Smooth muscle cell of the umbilical artery (primary cell): ENCODE data around the gene KRT35. TPM values are rescaled to one million over a fixed set of nuclear protein-coding genes. Genes with fewer than 3 reads are reported as not detected.

Experiments
- total RNA-seq: library from RNA; depleted of rRNA; stranded (reverse); fragments of >200 nt; gene quantifications from 2 replicates; pipeline ENCODE4 v1.2.3, GENCODE V29; 2014

The KRT35 gene
- total RNA-seq = not detected in 2 replicates

GRCh38 chr17:41481036-41481435 is at the start of gene KRT35:
Gene KRT35 (minus strand): TSS chr17:41481151. CDS start chr17:41481097, 54 bp downstream.

DNA sequence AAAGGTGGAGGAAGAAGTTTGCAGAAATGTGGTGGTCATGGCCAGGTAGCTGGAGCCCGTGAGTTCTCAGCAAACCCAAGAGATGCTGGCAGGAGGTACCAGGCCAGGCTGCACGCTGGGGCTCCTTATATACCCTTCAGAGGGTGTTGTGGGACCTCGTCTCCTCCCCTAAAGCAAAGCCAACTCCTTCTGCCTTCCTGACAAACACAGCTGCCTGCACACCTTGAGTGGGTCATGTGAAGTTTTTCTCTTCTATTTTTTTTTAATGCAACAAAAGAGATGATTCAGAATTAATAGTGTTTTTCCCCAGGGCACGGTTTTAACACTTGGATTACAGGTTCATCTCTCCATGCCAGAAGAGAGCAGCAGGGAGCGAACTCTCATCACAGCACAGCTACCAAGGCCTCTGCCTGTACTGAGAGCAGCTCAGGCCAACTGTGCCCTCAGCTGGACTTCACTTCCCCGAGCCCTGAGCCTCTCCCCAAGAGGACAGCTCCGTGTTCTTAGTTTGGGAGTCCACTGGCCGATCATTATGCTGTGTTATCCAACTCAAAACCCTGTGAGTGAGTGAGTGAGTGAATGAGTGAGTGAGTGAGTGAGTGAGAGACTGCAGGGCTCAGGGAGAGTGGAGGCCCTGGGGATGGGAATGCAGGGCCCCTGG is 38.0 kb upstream of the KRT35 start, which contains the start of gene KRT15:
Gene KRT15, minus strand, starts transcription at position 102 of the 661 bp plus-strand sequence. Its CDS starts 63 bp downstream, at position 39.

DNA sequence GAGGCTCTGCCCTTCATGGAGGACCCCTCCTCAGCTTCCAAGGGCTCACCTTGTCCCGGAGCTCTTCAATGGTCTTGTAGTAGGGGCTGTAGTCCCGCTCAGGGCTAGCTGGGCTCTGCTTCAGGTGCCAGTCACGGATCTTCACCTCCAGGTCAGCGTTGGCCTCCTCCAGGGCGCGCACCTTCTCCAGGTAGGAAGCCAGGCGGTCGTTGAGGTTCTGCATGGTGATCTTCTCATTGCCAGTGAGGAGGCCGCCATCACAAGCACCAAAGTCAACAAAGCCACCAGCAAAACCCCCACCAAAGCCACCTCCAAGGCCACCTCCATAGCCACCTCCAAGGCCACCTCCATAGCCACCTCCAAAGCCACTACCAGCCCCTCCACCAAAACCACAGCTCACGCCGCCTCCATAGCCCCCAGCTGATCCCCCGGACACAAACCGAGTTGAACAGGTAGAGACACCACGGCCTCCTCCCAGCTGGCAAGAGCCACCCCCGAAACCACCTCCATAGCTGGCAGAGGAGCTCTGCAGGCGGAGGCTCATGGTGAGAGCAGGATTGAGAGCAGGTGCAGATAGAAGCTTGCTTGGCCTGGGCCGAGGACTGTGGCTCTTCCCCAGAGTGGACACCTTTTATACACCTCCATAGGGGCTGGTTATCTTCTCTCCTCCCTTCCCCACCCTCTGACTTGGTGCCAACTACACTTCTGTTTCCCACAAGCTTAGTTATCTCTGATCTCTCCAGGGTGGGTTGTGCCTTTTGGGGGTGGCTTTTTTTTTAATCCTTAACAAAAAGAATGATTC is 24.3 kb upstream of the KRT35 start, which contains the start of gene KRT13:
Gene KRT13, minus strand, starts transcription at position 606 of the 802 bp plus-strand sequence. Its CDS starts 62 bp downstream, at position 544.

DNA sequence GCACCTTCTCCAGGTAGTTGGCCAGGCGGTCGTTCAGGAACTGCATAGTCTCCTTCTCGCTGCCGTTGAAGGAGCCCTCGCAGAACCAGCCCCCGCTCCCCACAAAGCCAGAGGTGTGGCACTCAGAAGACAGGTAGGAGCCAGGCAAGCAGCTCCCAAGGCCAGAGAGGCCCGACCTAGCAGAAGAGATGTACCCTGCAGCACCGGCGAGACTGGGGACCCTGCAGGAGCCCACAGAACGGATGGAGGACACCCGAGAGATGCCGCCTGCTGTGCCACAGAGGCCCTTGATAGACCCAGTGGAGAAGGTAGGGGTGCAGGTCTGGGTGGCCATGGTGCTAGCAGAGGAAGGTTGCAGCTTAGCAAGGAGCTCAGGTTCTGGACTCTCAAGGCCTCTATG is 8.6 kb upstream of the KRT35 start, which contains the start of gene KRT36:
Gene KRT36, minus strand, starts transcription at position 380 of the 400 bp plus-strand sequence. Its CDS starts 46 bp downstream, at position 334.

DNA sequence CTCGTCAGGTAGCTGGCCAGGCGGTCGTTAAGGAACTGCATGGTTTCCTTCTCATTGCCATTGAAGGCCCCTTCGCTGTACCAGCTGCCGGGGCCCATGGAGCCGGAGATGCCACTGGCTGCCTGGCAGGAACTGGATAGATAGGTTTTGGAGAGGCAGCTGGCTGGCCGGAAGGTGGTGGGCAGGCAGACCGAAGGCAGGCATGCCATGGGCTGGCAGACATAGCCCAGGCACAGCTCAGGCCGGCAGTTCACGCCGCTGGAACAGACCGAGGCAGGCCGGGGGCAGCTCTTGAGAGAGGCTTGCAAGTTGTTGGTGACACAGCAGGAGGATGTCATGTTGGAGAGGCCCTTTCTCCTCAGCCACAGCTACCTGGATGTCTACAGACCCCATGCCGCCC is 14.0 kb downstream of the KRT35 start, which contains the start of gene KRT32:
Gene KRT32, minus strand, starts transcription at position 399 of the 400 bp plus-strand sequence. Its CDS starts 61 bp downstream, at position 338.

DNA sequence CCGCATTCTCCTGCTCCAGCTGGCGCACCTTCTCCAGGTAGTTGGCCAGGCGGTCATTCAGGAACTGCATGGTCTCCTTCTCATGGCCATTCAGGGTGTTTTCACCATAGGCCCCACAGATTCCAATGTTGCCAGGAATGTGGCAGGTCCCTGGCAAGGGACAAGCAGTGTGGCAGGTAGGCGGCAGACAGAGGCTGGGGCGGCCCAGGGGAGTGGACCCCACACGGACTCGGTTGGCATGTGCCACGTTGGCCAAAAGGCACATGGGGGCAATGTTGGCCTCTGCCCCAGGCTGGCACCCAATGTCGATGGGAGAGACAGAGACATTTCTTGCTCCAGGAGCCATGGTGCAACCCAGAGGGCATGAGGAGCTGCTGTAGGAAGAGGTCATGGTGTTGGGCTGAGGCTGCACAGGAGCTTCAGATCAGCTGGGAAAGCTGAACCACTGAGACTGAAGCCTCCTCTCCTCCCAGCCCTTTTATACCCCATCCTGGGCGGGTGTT is 40.4 kb downstream of the KRT35 start, which contains the start of gene KRT38:
Gene KRT38, minus strand, starts transcription at position 453 of the 503 bp plus-strand sequence. Its CDS starts 62 bp downstream, at position 391.

Other genes with a start within 250 kb of the KRT35 start
- gene KRTAP9-3, start 248.7 kb downstream of the KRT35 start, total RNA-seq = not detected in 2 replicates
- gene KRTAP9-8, start 243.2 kb downstream of the KRT35 start, total RNA-seq = not detected in 2 replicates
- not detected in 2 replicates for gene KRTAP9-4, start 231.5 kb downstream of the KRT35 start, total RNA-seq
- gene KRTAP9-9, start 225.8 kb downstream of the KRT35 start, total RNA-seq = not detected in 2 replicates
- not detected in 2 replicates for gene KRTAP9-6, start 215.8 kb downstream of the KRT35 start, total RNA-seq
- gene KRTAP9-7, start 205.5 kb downstream of the KRT35 start, total RNA-seq = not detected in 2 replicates
- gene KRTAP29-1, start 178.3 kb downstream of the KRT35 start, total RNA-seq = not detected in 2 replicates
- gene KRTAP16-1, start 171.8 kb downstream of the KRT35 start, total RNA-seq = not detected in 2 replicates
- not detected in 2 replicates for gene KRTAP17-1, start 165.4 kb downstream of the KRT35 start, total RNA-seq
- not detected in 2 replicates for gene KRT33A, start 130.3 kb downstream of the KRT35 start, total RNA-seq
- 0.30 and 0.32 TPM in 2 replicates for gene KRT33B, start 111.3 kb downstream of the KRT35 start, total RNA-seq
- gene KRT34, start 98.8 kb downstream of the KRT35 start, total RNA-seq = 0.89 and 6.6 TPM in 2 replicates
- not detected in 2 replicates for gene KRT31, start 83.5 kb downstream of the KRT35 start, total RNA-seq
- gene KRT37, start 56.6 kb downstream of the KRT35 start, total RNA-seq = not detected in 2 replicates
- not detected in 2 replicates for gene KRT38, start 40.2 kb downstream of the KRT35 start, total RNA-seq
- gene KRT32, start 13.8 kb downstream of the KRT35 start, total RNA-seq = 0.09 TPM in 1 of 2 replicates, not detected in the other
- not detected in 2 replicates for gene KRT36, start 8.8 kb upstream of the KRT35 start, total RNA-seq
- 0.30 and 0.46 TPM in 2 replicates for gene KRT13, start 24.5 kb upstream of the KRT35 start, total RNA-seq
- 1.8 and 8.6 TPM in 2 replicates for gene KRT15, start 37.7 kb upstream of the KRT35 start, total RNA-seq
- 82.3 and 279 TPM in 2 replicates for gene KRT19, start 47.2 kb upstream of the KRT35 start, total RNA-seq
- not detected in 2 replicates for gene KRT9, start 90.9 kb upstream of the KRT35 start, total RNA-seq
- gene KRT14, start 105.7 kb upstream of the KRT35 start, total RNA-seq = 0.46 TPM in 1 of 2 replicates, not detected in the other
- not detected in 2 replicates for gene KRT16, start 131.6 kb upstream of the KRT35 start, total RNA-seq
- gene KRT17, start 143.4 kb upstream of the KRT35 start, total RNA-seq = 2.7 and 2.8 TPM in 2 replicates
- gene EIF1, start 207.7 kb upstream of the KRT35 start, total RNA-seq = 203 and 238 TPM in 2 replicates
- gene GAST, start 231.2 kb upstream of the KRT35 start, total RNA-seq = not detected in 2 replicates